BE2C (cell line): ENCODE measurements around the gene TRIO.

Experiments used
- DNase-seq: peaks from one replicate; pipeline ENCODE4 v3.0.0-alpha.2; 2020
- H3K27me3 ChIP-seq: fragments of 250-450 bp; sonication (Bioruptor Pico); 2 replicates; pipeline ENCODE4 v1.5.1; 2020; ENCODE audit warnings: mild to moderate bottlenecking
- H3K36me3 ChIP-seq: fragments of 250-450 bp; sonication (Bioruptor Pico); 2 replicates; pipeline ENCODE4 v1.5.1; 2020; ENCODE audit warnings: mild to moderate bottlenecking
- H3K4me1 ChIP-seq: fragments of 250-450 bp; sonication (Bioruptor Pico); 2 replicates; pipeline ENCODE4 v1.5.1; 2020
- H3K4me3 ChIP-seq: 2 replicates; pipeline ENCODE4 v1.5.1; 2011; ENCODE audit warnings: low read depth, low read length
- H3K9me3 ChIP-seq: fragments of 250-450 bp; sonication (Bioruptor Pico); 2 replicates; pipeline ENCODE4 v1.5.1; 2020
- TF ChIP-seq, protein P1 (sequence below): IDR thresholded peaks from 2 replicates; pipeline ENCODE4 v1.5.1; 2012; ENCODE audit warnings: mild to moderate bottlenecking, low read depth, low read length

The TRIO gene

GRCh38 chr5:14211818-14212803 lies 69.0 kb downstream of the TRIO start:
- Histone ChIP-seq H3K4me1 (peaks cover 23% of the 10 kb centered on the region), H3K36me3 (no peaks in the 10 kb centered on the region), H3K9me3 (no peaks in the 10 kb centered on the region), H3K4me3 (no peak overlapping the region), H3K27me3 (no peaks in the 10 kb centered on the region)
- DNase-seq = no peak
- TF ChIP-seq, protein P1, sequence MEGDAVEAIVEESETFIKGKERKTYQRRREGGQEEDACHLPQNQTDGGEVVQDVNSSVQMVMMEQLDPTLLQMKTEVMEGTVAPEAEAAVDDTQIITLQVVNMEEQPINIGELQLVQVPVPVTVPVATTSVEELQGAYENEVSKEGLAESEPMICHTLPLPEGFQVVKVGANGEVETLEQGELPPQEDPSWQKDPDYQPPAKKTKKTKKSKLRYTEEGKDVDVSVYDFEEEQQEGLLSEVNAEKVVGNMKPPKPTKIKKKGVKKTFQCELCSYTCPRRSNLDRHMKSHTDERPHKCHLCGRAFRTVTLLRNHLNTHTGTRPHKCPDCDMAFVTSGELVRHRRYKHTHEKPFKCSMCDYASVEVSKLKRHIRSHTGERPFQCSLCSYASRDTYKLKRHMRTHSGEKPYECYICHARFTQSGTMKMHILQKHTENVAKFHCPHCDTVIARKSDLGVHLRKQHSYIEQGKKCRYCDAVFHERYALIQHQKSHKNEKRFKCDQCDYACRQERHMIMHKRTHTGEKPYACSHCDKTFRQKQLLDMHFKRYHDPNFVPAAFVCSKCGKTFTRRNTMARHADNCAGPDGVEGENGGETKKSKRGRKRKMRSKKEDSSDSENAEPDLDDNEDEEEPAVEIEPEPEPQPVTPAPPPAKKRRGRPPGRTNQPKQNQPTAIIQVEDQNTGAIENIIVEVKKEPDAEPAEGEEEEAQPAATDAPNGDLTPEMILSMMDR = no peak

DNA sequence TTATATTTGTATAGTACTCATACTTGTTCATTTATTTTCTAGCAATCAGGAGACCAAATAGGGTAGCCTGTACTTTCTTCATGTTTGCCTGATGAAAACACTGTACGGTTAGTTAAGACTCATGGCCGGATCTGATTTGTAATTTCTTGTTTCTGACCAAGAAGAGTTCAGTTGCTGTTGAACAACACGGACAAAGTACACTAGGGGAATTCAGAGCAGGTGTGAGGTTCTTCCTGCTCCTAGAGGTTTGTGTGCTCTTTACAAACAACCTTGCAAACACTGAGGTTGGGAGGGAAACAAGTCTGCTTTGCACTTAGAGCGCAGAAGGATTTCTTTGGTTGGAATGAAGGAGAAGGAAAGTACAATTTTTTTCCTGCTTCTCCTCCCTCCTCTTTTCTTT lies 69.7 kb downstream of the TRIO start:
- peaks cover 30% of the 10 kb centered on the region for H3K4me1 ChIP-seq
- no peak for DNase-seq
- TF ChIP-seq, protein P1 = no peak
- H3K27me3 ChIP-seq = no peaks in the 10 kb centered on the region
- H3K9me3 ChIP-seq = no peaks in the 10 kb centered on the region
- no peak overlapping the region for H3K4me3 ChIP-seq
- no peaks in the 10 kb centered on the region for H3K36me3 ChIP-seq

DNA sequence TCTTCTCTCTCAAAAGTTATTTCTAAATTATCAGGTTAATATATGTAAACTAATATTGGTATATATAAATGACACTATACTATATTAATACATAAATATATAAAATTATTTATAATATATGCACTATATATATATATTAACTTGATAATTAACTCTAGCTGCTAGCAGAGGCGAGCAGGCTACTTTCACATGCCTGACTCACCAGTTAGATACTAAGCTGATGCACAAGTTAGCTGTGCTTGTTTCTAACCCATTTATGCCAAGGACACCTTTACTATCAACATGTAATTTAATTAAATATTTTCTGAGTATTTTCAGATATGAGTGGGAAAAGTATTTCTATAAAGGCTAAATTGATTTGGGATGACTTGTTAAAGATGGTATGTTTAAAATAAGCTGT lies 70.1 kb downstream of the TRIO start:
- DNase-seq = no peak
- peaks cover 30% of the 10 kb centered on the region for H3K4me1 ChIP-seq
- no peaks in the 10 kb centered on the region for H3K27me3 ChIP-seq
- TF ChIP-seq, protein P1 = no peak
- H3K4me3 ChIP-seq = no peak overlapping the region
- no peaks in the 10 kb centered on the region for H3K9me3 ChIP-seq
- H3K36me3 ChIP-seq = no peaks in the 10 kb centered on the region

DNA sequence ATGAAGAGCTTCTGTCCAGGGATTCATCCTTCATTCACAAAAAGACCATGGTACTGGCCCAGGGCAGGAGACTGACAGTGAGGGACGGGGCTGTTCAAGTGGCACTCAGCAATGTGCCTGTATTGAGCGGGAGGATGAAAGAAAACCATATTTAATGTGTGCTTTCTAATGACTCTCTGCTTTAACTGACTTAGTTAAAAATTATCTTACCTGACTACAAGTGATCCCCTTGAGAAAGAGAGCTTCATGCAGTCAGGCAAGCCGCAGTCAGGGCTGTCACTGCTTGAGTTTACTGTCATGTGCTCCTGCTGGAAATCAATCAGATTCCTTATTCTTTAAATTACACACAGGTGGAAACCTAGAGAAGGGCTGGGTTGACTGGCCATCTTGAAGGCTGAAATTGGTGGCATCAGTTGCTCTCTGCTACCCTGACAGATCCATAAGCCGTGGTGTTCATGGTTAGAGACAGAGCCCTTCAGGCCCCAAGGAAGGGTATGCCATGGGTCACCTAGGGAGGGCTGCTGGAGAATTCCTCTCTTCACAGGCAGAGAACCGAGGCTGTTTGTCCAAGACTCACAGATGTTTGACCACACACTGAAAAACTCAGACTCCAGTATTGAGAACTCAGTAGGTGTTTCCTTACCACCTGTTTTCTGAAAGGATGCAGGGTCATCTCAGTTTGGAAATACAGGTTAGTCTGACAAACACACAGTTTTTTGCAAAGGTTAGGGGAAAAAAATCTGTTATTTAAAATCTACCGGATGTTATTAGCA lies 70.9 kb downstream of the TRIO start:
- TF ChIP-seq, protein P1 = no peak
- H3K9me3 ChIP-seq = no peaks in the 10 kb centered on the region
- no peaks in the 10 kb centered on the region for H3K27me3 ChIP-seq
- no peak overlapping the region for H3K4me3 ChIP-seq
- H3K36me3 ChIP-seq = no peaks in the 10 kb centered on the region
- H3K4me1 ChIP-seq = peaks cover 30% of the 10 kb centered on the region
- no peak for DNase-seq

GRCh38 chr5:14215901-14216300 lies 72.8 kb downstream of the TRIO start:
- no peak for DNase-seq
- H3K4me3 ChIP-seq = no peak overlapping the region

More at GRCh38 chr5:14215901-14216300, 72.8 kb downstream of the TRIO start:
- peaks cover 21% of the 10 kb centered on the region for H3K4me1 ChIP-seq
- TF ChIP-seq, protein P1 = no peak
- H3K9me3 ChIP-seq = no peaks in the 10 kb centered on the region
- H3K36me3 ChIP-seq = no peaks in the 10 kb centered on the region; the same call in 1 of the 2 replicates
- no peaks in the 10 kb centered on the region for H3K27me3 ChIP-seq
